ENCODE results near the gene PGRMC1.

DNA sequence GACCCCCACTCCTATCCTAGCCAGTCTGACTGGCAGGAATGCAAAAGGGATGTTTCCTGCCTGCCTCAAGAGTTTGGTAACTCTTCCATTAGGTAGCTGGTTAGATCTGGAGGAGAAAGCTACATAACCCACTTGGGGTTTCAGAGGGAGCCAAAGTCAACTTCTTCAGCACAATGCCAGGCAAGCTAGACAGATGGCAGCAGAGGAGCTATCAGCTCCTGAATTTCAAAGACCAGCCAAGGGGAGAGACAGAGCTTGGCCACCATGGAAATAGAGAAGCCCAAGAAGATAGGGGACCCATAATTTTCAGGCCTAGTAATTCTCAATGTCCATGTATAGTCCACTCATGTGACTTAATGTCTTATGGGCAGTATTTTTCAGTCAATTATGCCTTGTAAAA lies 56.4 kb downstream of the PGRMC1 start:
- TF ChIP-seq, protein P1, sequence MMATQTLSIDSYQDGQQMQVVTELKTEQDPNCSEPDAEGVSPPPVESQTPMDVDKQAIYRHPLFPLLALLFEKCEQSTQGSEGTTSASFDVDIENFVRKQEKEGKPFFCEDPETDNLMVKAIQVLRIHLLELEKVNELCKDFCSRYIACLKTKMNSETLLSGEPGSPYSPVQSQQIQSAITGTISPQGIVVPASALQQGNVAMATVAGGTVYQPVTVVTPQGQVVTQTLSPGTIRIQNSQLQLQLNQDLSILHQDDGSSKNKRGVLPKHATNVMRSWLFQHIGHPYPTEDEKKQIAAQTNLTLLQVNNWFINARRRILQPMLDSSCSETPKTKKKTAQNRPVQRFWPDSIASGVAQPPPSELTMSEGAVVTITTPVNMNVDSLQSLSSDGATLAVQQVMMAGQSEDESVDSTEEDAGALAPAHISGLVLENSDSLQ (IDR thresholded peaks at IDR 0.05), result no peak
- TF ChIP-seq FOXK2 (IDR thresholded peaks at IDR 0.05), result no peak
- TF ChIP-seq FOXM1 (IDR thresholded peaks at IDR 0.05; ENCODE audit: borderline replicate concordance), result no peak
- TF ChIP-seq SP1 (IDR thresholded peaks at IDR 0.05), result no peak
- TF ChIP-seq BHLHE40 (IDR thresholded peaks at IDR 0.05; ENCODE audit: borderline replicate concordance), result no peak
- TF ChIP-seq TARDBP (IDR thresholded peaks at IDR 0.05), result no peak
- TF ChIP-seq L3MBTL2 (conservative IDR thresholded peaks at IDR 0.05), result no peak
- TF ChIP-seq NFRKB (IDR thresholded peaks at IDR 0.05), result no peak
- no peak for TF ChIP-seq FOXA1 (IDR thresholded peaks at IDR 0.05)
- TF ChIP-seq LEF1 (IDR thresholded peaks at IDR 0.05; ENCODE audit: borderline replicate concordance), result no peak
